Cardiac muscle cell (in vitro differentiated cells and primary cell): ENCODE measurements around the gene DPYD. TPM values are rescaled to one million over a fixed set of nuclear protein-coding genes. Genes with fewer than 3 reads are reported as not detected.

ENCODE experiments used
- DNase-seq, 2 donors: peaks; one replicate each; pipeline versions ENCODE4 v3.0.0 to v3.0.0-alpha.2; 2010 to 2017; ENCODE audit warnings: low read depth in 1 of 2, low spot score in 1 of 2
- H3K27ac ChIP-seq: fragments of 200-600 bp; sonication (generic); 2 replicates; pipeline ENCODE4 v1.5.1; 2016
- H3K27me3 ChIP-seq: fragments of 200-600 bp; sonication (generic); 2 replicates; pipeline ENCODE4 v1.6.0; 2016; ENCODE audit warnings: control low read depth
- H3K36me3 ChIP-seq: fragments of 200-600 bp; sonication (generic); 2 replicates; pipeline ENCODE4 v1.5.1; 2016; ENCODE audit warnings: control low read depth
- H3K4me1 ChIP-seq: fragments of 200-600 bp; sonication (generic); 2 replicates; pipeline ENCODE4 v1.8.1; 2017; ENCODE audit warnings: low read depth, mild to moderate bottlenecking, mixed run types
- H3K4me3 ChIP-seq: fragments of 200-600 bp; sonication (generic); 2 replicates; pipeline ENCODE4 v1.5.1; 2016; ENCODE audit warnings: mild to moderate bottlenecking
- H3K9me3 ChIP-seq: fragments of 200-600 bp; sonication (generic); 2 replicates; pipeline ENCODE4 v1.5.1; 2017; ENCODE audit warnings: low read depth, mild to moderate bottlenecking, control low read depth
- polyA plus RNA-seq: library from polyadenylated mRNA; unstranded; fragments of >200 nt; fragmentation: Nextera tagmentation; extraction: Ambion mirVana; gene quantifications from 2 replicates; pipeline ENCODE4 v1.2.1, GENCODE V29; 2016
- total RNA-seq: library from RNA; depleted of rRNA; stranded (reverse); fragments of >200 nt; gene quantifications from 2 replicates; pipeline ENCODE4 v1.2.3, GENCODE V29; 2016
- TF ChIP-seq, protein P1 (sequence below): IDR thresholded peaks from 2 replicates; pipeline ENCODE4 v1.5.1; 2012; ENCODE audit warnings: low read depth, mild to moderate bottlenecking, low read length

Gene DPYD
- total and polyA plus RNA-seq, 2 experiments from 2014 or later: 0.66 to 2.0 TPM

DNA sequence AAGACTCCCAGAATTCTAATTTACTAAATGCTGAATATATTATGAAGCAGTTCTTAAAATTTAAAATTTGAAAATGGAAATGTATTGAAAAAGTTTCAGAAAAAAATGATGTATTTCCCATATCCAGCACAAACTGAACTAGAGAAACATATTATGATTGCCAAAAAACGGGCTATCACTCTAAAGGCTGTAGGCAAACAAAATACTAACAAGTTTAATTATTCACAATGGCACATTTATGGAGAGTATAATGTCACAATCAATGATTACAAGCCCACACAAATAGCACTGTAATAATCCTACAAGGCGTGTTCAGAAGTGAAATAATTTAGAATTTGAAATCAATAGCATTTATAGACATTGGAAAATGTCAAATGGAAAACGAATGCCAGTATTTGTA lies 667.9 kb downstream of the DPYD start:
- no peak overlapping the region for H3K27ac ChIP-seq
- no peak overlapping the region for H3K4me3 ChIP-seq
- H3K27me3 ChIP-seq: no peaks in the 10 kb centered on the region
- H3K4me1 ChIP-seq: no peaks in the 10 kb centered on the region
- H3K36me3 ChIP-seq: no peaks in the 10 kb centered on the region
- DNase-seq: no peak
- TF ChIP-seq, protein P1, sequence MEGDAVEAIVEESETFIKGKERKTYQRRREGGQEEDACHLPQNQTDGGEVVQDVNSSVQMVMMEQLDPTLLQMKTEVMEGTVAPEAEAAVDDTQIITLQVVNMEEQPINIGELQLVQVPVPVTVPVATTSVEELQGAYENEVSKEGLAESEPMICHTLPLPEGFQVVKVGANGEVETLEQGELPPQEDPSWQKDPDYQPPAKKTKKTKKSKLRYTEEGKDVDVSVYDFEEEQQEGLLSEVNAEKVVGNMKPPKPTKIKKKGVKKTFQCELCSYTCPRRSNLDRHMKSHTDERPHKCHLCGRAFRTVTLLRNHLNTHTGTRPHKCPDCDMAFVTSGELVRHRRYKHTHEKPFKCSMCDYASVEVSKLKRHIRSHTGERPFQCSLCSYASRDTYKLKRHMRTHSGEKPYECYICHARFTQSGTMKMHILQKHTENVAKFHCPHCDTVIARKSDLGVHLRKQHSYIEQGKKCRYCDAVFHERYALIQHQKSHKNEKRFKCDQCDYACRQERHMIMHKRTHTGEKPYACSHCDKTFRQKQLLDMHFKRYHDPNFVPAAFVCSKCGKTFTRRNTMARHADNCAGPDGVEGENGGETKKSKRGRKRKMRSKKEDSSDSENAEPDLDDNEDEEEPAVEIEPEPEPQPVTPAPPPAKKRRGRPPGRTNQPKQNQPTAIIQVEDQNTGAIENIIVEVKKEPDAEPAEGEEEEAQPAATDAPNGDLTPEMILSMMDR: no peak
- H3K9me3 ChIP-seq: no peaks in the 10 kb centered on the region

DNA sequence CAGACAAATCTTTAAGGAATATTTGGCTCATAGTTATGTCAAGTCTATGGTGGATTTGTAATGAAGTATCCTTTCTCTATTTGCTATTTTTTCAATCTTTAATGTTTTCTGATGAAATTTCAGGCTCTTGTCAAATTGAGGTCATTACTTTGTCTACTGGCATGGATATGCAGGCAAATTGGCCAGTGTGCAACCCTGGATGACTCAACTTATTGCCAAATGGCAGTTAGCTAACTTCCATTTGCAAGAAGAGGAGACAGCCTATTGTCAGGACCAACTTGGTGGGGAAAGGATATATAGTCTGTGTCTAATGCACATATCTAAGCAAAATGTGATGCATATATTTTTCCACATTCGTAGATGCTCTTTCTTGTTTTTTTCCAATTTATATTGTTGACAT lies 668.8 kb downstream of the DPYD start:
- no peaks in the 10 kb centered on the region for H3K9me3 ChIP-seq
- no peak overlapping the region for H3K4me3 ChIP-seq
- peak in 1 of 2 donors; percentile 92 for DNase-seq
- H3K27ac ChIP-seq: no peak overlapping the region
- no peaks in the 10 kb centered on the region for H3K4me1 ChIP-seq
- no peaks in the 10 kb centered on the region for H3K36me3 ChIP-seq
- H3K27me3 ChIP-seq: no peaks in the 10 kb centered on the region
- TF ChIP-seq, protein P1: no peak

DNA sequence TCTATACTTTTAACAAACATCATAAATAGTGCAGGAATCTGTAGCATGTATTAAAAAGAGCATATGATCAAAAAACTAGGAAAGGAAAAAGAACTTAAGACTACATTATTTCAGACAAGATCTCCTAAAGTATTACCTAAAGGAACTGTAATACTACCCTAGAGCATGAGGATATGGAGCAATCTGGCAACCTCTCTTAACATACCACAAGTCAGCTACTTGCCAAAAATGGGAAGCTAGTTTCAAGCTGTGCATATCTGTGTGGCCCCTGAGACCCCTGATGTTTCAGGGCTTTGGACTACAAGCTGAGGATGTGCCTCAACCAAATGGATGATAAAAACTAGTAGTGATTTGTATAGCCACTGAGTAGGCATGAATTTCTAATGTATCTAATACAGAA lies 673.6 kb downstream of the DPYD start:
- no peaks in the 10 kb centered on the region for H3K9me3 ChIP-seq
- TF ChIP-seq, protein P1: no peak
- H3K36me3 ChIP-seq: no peaks in the 10 kb centered on the region
- no peak overlapping the region for H3K4me3 ChIP-seq
- DNase-seq: peak in 1 of 2 donors; percentile 85
- no peaks in the 10 kb centered on the region for H3K27me3 ChIP-seq
- H3K27ac ChIP-seq: no peak overlapping the region
- H3K4me1 ChIP-seq: no peaks in the 10 kb centered on the region

DNA sequence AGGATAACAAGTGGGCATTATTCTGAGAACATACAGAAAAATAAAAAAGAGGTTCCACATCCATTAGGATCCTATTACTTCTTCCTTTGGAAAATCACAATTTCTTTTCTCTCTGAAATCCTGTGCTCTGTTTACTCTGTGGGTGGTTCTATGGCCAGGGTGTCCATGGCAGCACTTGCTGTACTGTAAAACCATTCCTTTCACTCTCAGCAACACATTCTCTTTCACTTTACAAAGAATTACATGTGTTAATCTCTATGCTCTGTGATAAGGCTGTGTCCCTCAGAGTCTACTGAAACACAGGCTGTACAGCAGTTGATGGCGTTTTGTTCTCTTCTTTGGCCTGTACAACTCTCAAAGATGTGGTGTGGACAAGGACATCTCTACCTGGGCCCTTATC lies 675.2 kb downstream of the DPYD start:
- H3K27ac ChIP-seq: no peak overlapping the region
- no peaks in the 10 kb centered on the region for H3K36me3 ChIP-seq
- peak; percentile 4 to 67 for DNase-seq
- no peaks in the 10 kb centered on the region for H3K9me3 ChIP-seq
- no peaks in the 10 kb centered on the region for H3K27me3 ChIP-seq
- H3K4me3 ChIP-seq: no peak overlapping the region
- H3K4me1 ChIP-seq: no peaks in the 10 kb centered on the region
- TF ChIP-seq, protein P1: no peak

DNA sequence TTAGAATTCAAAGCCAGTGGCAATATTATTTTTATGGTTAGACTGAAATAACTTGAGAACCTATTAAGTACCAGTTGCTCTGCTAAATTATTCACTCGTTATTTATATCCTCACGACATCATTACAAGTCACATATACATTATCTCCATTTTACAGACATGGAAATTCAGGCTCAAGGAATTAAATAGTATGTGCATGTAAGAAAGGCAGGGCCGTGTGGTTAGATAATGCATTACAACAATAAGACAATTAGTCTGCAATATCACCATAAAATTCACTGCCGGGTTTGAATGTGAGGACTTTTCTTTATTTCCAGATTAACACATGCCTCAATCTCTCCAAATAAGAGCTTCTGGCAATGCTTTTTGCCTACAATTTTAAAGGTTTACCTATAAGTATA lies 675.8 kb downstream of the DPYD start:
- Histone ChIP-seq H3K27me3 (no peaks in the 10 kb centered on the region), H3K4me3 (no peak overlapping the region), H3K27ac (no peak overlapping the region), H3K4me1 (no peaks in the 10 kb centered on the region), H3K9me3 (no peaks in the 10 kb centered on the region), H3K36me3 (no peaks in the 10 kb centered on the region)
- TF ChIP-seq, protein P1: no peak
- DNase-seq: peak in 1 of 2 donors; percentile 21
